Pancreas (tissue), 10 donors: ENCODE results near the gene PNPLA6. TPM values are rescaled to one million over a fixed set of nuclear protein-coding genes. Genes with fewer than 3 reads are reported as not detected.

Experiments
- ATAC-seq, 4 donors: fragments of 200-7000 bp; cut with Tn5 transposase; one replicate each; pipeline versions ENCODE4 v1.8.0 to v1.9.1; 2020; ENCODE audit warnings: mild to moderate bottlenecking in 4 of 4, moderate library complexity in 4 of 4
- DNase-seq, 6 donors: peaks; one replicate each; pipeline ENCODE4 v3.0.0-alpha.2; 2020
- FAIRE-seq: peaks from 2 replicates; lab custom pipeline; 2012; peaks lifted over from hg19 to GRCh38; lab: Jason Lieb, UNC
- H3K27ac ChIP-seq, 4 donors: fragments of 200-600 bp; sonication (generic); 1 replicate in 3 of 4; 2 replicates in 1 of 4; pipeline versions ENCODE4 v1.5.0 to v1.8.0; 2020
- H3K27me3 ChIP-seq, 4 donors: fragments of 200-600 bp; one replicate each; pipeline ENCODE4 v1.8.0; 2021
- H3K36me3 ChIP-seq, 3 donors: fragments of 200-600 bp; sonication (generic) in 1 of 3; one replicate each; pipeline versions ENCODE4 v1.5.0 to v1.8.0; 2020 to 2021
- H3K4me1 ChIP-seq, 3 donors: fragments of 200-600 bp; one replicate each; pipeline ENCODE4 v1.8.0; 2021
- H3K4me3 ChIP-seq, 4 donors: fragments of 200-600 bp; sonication (generic) in 2 of 4; one replicate each; pipeline versions ENCODE4 v1.5.0 to v1.8.0; 2020 to 2021
- H3K9me3 ChIP-seq, 4 donors: fragments of 200-600 bp; one replicate each; pipeline ENCODE4 v1.8.0; 2021
- WGBS, 2 donors: extraction: QIAGEN DNeasy Blood & Tissue Kit; methylation state at CpG; one replicate each; pipeline ENCODE4 v1.1.7; 2013; 5-methylcytosine and 5-hydroxymethylcytosine counted together
- intact Hi-C, 3 donors: fragments of 100-400 bp; cut with DNase I; formaldehyde crosslinking; loops; one replicate each; pipeline versions ENCODE4 v1.11.1 to v1.14.2; 2022
- polyA plus RNA-seq, 2 donors: library from polyadenylated mRNA; stranded (reverse); fragments of 200-250 nt; gene quantifications; one replicate each; pipeline ENCODE4 v1.2.3, GENCODE V29; 2013
- total RNA-seq, 6 donors: library from RNA; stranded (reverse); fragmentation: NEBNext Ultra II Directional in 4 of 6; extraction: Animal tissue kit (Norgen Biotek cat#: 25700) in 4 of 6; gene quantifications; one replicate each; pipeline versions ENCODE4 v1.2.1 to v1.2.4, GENCODE V29; 2021 to 2023
- TF ChIP-seq, protein P1 (sequence below), 4 donors: fragments of 200-600 bp; sonication (generic) in 3 of 4; IDR thresholded peaks; one replicate each; pipeline versions ENCODE4 v1.5.0 to v1.8.0; 2021; ENCODE audit warnings: antibody characterized with exemption in 4 of 4
- donor health status: healthy with polysubstance abuse.
- donor health status: DM: no; HTN: no; CAD: no; lungs with moderate emphysema.
- donor health status: DM: no; HTN: no; CAD: no.
- donor health status: control.
- donor health status: control.
- donor health status: Bipolar disorder and iron deficiency.
- donor health status: DM: yes; HTN: yes; CAD: no.
- donor health status: DM: no; HTN: no; CAD: no.
- donor health status: DM: no; HTN: no; CAD: no.
- donor health status: DM: yes; HTN: yes; CAD: no.

PNPLA6 gene
- total and polyA plus RNA-seq, 8 donors: 25.4 to 86.2 (median 34.1) TPM

- Histone ChIP-seq H3K27me3 (no peaks in the 10 kb centered on the region), H3K4me1 (no peaks in the 10 kb centered on the region), H3K4me3 (no peak overlapping the region), H3K9me3 (no peaks in the 10 kb centered on the region), H3K27ac (no peak overlapping the region), H3K36me3 (no peaks in the 10 kb centered on the region)
- DNase-seq: no peak
- 40 to 45% methylated on average over 6 of the region's 6 CpGs for WGBS, 2 donors
- intact Hi-C loops: no loop called here
- ATAC-seq: no peak
- FAIRE-seq: no peak
- TF ChIP-seq, protein P1, sequence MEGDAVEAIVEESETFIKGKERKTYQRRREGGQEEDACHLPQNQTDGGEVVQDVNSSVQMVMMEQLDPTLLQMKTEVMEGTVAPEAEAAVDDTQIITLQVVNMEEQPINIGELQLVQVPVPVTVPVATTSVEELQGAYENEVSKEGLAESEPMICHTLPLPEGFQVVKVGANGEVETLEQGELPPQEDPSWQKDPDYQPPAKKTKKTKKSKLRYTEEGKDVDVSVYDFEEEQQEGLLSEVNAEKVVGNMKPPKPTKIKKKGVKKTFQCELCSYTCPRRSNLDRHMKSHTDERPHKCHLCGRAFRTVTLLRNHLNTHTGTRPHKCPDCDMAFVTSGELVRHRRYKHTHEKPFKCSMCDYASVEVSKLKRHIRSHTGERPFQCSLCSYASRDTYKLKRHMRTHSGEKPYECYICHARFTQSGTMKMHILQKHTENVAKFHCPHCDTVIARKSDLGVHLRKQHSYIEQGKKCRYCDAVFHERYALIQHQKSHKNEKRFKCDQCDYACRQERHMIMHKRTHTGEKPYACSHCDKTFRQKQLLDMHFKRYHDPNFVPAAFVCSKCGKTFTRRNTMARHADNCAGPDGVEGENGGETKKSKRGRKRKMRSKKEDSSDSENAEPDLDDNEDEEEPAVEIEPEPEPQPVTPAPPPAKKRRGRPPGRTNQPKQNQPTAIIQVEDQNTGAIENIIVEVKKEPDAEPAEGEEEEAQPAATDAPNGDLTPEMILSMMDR (IDR thresholded peaks at IDR 0.05): no peak
These were observed 43.7 kb downstream of the PNPLA6 start for GRCh38 chr19:7579182-7579581.

DNA sequence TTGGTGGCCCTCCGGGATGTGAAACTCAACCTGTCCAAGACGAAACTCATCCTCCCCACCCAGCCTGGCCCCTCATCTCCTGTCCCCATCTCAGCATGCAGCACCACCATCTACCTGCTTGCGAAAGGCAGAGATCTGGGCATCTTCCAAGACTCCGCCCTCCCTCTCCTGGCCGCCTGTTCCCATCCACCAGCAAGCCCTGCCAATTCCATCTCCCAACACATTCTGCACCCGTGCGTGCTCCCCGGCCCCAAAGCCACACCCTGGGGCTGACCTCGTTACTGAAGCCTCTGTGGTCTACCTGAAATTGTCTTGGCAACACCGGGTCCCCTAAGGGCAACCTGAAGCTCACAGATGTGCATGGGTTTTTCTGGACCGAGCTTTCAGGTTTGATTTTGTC is 46.9 kb downstream of the PNPLA6 start:
- no peak overlapping the region for H3K4me3 ChIP-seq
- no peaks in the 10 kb centered on the region for H3K9me3 ChIP-seq
- TF ChIP-seq, protein P1 (IDR thresholded peaks at IDR 0.05): no peak
- H3K27me3 ChIP-seq: no peaks in the 10 kb centered on the region
- DNase-seq: no peak
- no peaks in the 10 kb centered on the region for H3K36me3 ChIP-seq
- no peak for ATAC-seq
- no peaks in the 10 kb centered on the region for H3K4me1 ChIP-seq
- H3K27ac ChIP-seq: no peak overlapping the region
- intact Hi-C loops: no loop called here
- WGBS, 2 donors: 41 to 53% methylated on average over 11 of the region's 11 CpGs
- no peak for FAIRE-seq

- ATAC-seq (no peak), DNase-seq (no peak), FAIRE-seq (no peak)
- Histone ChIP-seq H3K36me3 (no peaks in the 10 kb centered on the region), H3K9me3 (no peaks in the 10 kb centered on the region), H3K27ac (no peak overlapping the region), H3K4me1 (no peaks in the 10 kb centered on the region), H3K27me3 (no peaks in the 10 kb centered on the region), H3K4me3 (no peak overlapping the region)
- 77 to 83% methylated on average over 7 of the region's 7 CpGs for WGBS, 2 donors
- intact Hi-C loops: no loop called here
- TF ChIP-seq, protein P1 (IDR thresholded peaks at IDR 0.05): no peak
These were observed 54.3 kb downstream of the PNPLA6 start for GRCh38 chr19:7589822-7590221.

GRCh38 chr19:7590256-7590655 is 54.7 kb downstream of the PNPLA6 start:
- H3K9me3 ChIP-seq: no peaks in the 10 kb centered on the region
- no peak overlapping the region for H3K4me3 ChIP-seq
- no peaks in the 10 kb centered on the region for H3K4me1 ChIP-seq
- DNase-seq: no peak
- TF ChIP-seq, protein P1 (IDR thresholded peaks at IDR 0.05): no peak
- ATAC-seq: peak in 3 of 4 donors; percentile 29 to 79 (median 29)
- intact Hi-C loops: no loop called here
- H3K27me3 ChIP-seq: no peaks in the 10 kb centered on the region
- no peak for FAIRE-seq
- WGBS, 2 donors: 24 to 25% methylated on average over 8 of the region's 8 CpGs
- H3K36me3 ChIP-seq: no peaks in the 10 kb centered on the region
- H3K27ac ChIP-seq: no peak overlapping the region

DNA sequence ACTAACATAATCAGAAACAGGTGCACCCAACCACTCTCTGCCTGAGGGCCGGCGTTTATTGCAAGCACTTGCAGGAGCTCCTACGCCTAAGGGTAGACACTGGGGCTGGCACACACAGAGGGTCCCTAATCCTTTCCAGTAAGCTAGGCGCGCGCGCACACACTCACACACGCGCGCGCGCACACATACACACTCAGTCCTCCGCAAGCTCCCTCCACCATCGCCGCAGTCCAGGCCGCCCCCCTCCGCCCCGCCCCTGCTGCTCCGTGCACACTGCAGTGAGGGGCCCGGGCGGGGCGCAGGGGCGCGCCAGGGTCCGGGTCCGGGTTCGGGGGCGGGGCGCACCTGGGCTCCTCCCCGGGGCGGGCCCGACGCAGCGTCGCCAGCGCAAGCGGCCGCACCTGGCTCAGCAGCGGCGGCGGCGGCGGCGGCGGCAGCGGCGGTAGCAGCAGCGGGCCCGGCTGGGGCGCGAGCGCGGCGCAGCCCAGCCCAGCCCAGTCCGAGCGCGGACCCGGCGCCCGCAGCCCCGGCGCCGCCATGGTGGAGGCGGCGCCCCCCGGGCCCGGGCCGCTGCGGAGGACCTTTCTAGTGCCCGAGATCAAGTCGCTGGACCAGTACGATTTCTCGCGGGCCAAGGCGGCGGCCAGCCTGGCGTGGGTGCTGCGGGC is 60.1 kb downstream of the PNPLA6 start, which contains the start of gene CAMSAP3:
CAMSAP3 (plus strand) TSS at position 398 of the 668 bp plus-strand sequence; CDS start at position 538, 140 bp downstream.
- Histone ChIP-seq H3K27me3 (no peaks in the 10 kb centered on the region), H3K9me3 (no peaks in the 10 kb centered on the region), H3K4me1 (peaks cover 0 to 5% (median 5%) of the 10 kb centered on the region in 3 donors), H3K27ac (peak within 1 kb of the TSS in 3 of 4 donors; percentile 28 to 58 (median 37)), H3K36me3 (no peaks in the 10 kb centered on the region), H3K4me3 (peak within 1 kb of the TSS; percentile 35 to 72 (median 55))
- TF ChIP-seq, protein P1 (IDR thresholded peaks at IDR 0.05): no peak
- ATAC-seq (peak; percentile 85 to 94 (median 91)), FAIRE-seq (no peak), DNase-seq (peak; percentile 56 to 86 (median 76))
- WGBS, 2 donors: 0% methylated on average over 54 to 78 of the region's 78 CpGs
- intact Hi-C loops: no loop called here
